Common myeloid progenitor, CD34-positive (primary cell): ENCODE results near the gene STK24.

Source experiments
- CTCF ChIA-PET: fragments of 350-600 bp; sonication (Branson Sonifier 250); formaldehyde crosslinking; loops from one replicate; lab custom pipeline; 2021; ENCODE audit warnings: antibody characterized with exemption; lab: Charles Lee
- POLR2A ChIA-PET: fragments of 350-600 bp; sonication (Branson Sonifier 250); formaldehyde crosslinking; loops from one replicate; lab custom pipeline; 2021; ENCODE audit warnings: antibody characterized with exemption; lab: Charles Lee
- DNase-seq, 3 donors: peaks; one replicate each; pipeline versions ENCODE4 v3.0.0 to v3.0.0-alpha.2; 2013
- H3K27ac ChIP-seq, 2 experiments: 1 replicate in 1 of 2; 2 replicates in 1 of 2; pipeline ENCODE4 v1.7.0; 2013; ENCODE audit warnings: inconsistent platforms in 2 of 2, low read length in 2 of 2, mild to moderate bottlenecking in 2 of 2, low read depth in 1 of 2, moderate library complexity in 1 of 2; ENCODE audit not compliant: severe bottlenecking in 2 of 2, insufficient read depth in 1 of 2, poor library complexity in 1 of 2
- H3K27me3 ChIP-seq, 5 experiments: replicated peaks in 2 of 5; 1 replicate in 3 of 5; 2 replicates in 2 of 5; pipeline versions ENCODE4 v1.6.1 to v1.7.0; 2013; ENCODE audit warnings: low read length in 4 of 5, mild to moderate bottlenecking in 2 of 5, moderate library complexity in 2 of 5, inconsistent platforms in 1 of 5; ENCODE audit not compliant: insufficient read depth in 5 of 5, control insufficient read depth in 4 of 5
- H3K36me3 ChIP-seq, 4 experiments: 1 replicate in 2 of 4; 2 replicates in 2 of 4; pipeline versions ENCODE4 v1.6.1 to v1.7.0; 2013; ENCODE audit warnings: low read length in 3 of 4, control low read depth in 1 of 4, mild to moderate bottlenecking in 1 of 4; ENCODE audit not compliant: control insufficient read depth in 4 of 4, insufficient read depth in 4 of 4
- H3K4me1 ChIP-seq, 4 experiments: 1 replicate in 3 of 4; 2 replicates in 1 of 4; pipeline versions ENCODE4 v1.6.1 to v1.7.1; 2013; ENCODE audit warnings: low read length in 3 of 4, mild to moderate bottlenecking in 3 of 4, control low read depth in 1 of 4, inconsistent platforms in 1 of 4, moderate library complexity in 1 of 4; ENCODE audit not compliant: control insufficient read depth in 4 of 4, insufficient read depth in 4 of 4; ENCODE audit errors: control extremely low read depth in 1 of 4
- H3K4me3 ChIP-seq, 7 experiments: 1 replicate in 4 of 7; 2 replicates in 3 of 7; pipeline versions ENCODE4 v1.5.1 to v1.7.0; 2013; ENCODE audit warnings: mild to moderate bottlenecking in 7 of 7, low read length in 6 of 7, moderate library complexity in 6 of 7, inconsistent platforms in 2 of 7, low read depth in 2 of 7, control low read depth in 1 of 7; ENCODE audit not compliant: insufficient read depth in 4 of 7, control insufficient read depth in 1 of 7; ENCODE audit errors: extremely low read depth in 1 of 7
- H3K9me3 ChIP-seq, 5 experiments: 1 replicate in 4 of 5; 2 replicates in 1 of 5; pipeline versions ENCODE4 v1.6.1 to v1.7.1; 2013; ENCODE audit warnings: low read length in 4 of 5, mild to moderate bottlenecking in 2 of 5, inconsistent platforms in 1 of 5, low read depth in 1 of 5, moderate library complexity in 1 of 5; ENCODE audit not compliant: control insufficient read depth in 4 of 5, insufficient read depth in 2 of 5; ENCODE audit errors: control extremely low read depth in 1 of 5
- WGBS: methylation state at CpG from one replicate; pipeline ENCODE4 v1.1.5; 2013; ENCODE audit not compliant: insufficient coverage; 5-methylcytosine and 5-hydroxymethylcytosine counted together

STK24 gene

GRCh38 chr13:98504029-98504351 is 72.9 kb downstream of the STK24 start:
- Histone ChIP-seq H3K27ac (no peak overlapping the region), H3K27me3 (no peaks in the 10 kb centered on the region), H3K9me3 (no peaks in the 10 kb centered on the region), H3K36me3 (peaks cover 0 to 16% (median 5%) of the 10 kb centered on the region in 4 experiments), H3K4me1 (peaks cover 19 to 65% (median 38%) of the 10 kb centered on the region in 4 experiments), H3K4me3 (no peak overlapping the region)
- no peak for DNase-seq
- 67% methylated on average over 1 of the region's 1 CpG for WGBS
- ChIA-PET CTCF (interaction anchor here (0.6 to 1.4 kb wide), 3 partner anchors 18 to 51 kb away, joined by 3 to 5 read pairs (median 3); no protein-coding TSS in a partner anchor), POLR2A (interaction anchor here (1.1 kb wide), 1 partner anchor 9 kb away, joined by 3 read pairs; no protein-coding TSS in a partner anchor)

- Histone ChIP-seq H3K9me3 (peaks cover 0 to 2% (median 0%) of the 10 kb centered on the region in 5 experiments), H3K27me3 (no peaks in the 10 kb centered on the region), H3K4me1 (peaks cover 13 to 60% (median 32%) of the 10 kb centered on the region in 4 experiments), H3K36me3 (peaks cover 0 to 19% (median 8%) of the 10 kb centered on the region in 4 experiments), H3K27ac (no peak overlapping the region), H3K4me3 (no peak overlapping the region)
- no peak for DNase-seq
- ChIA-PET CTCF (interaction anchor here (0.6 to 1.4 kb wide), 4 partner anchors 13 to 52 kb away, joined by 3 to 5 read pairs (median 4); no protein-coding TSS in a partner anchor), POLR2A (interaction anchor here (1.1 kb wide), 1 partner anchor 8 kb away, joined by 3 read pairs; no protein-coding TSS in a partner anchor)
- 100% methylated on average over 4 of the region's 10 CpGs for WGBS
Measured at GRCh38 chr13:98503175-98504028, 73.5 kb downstream of the STK24 start.

- Histone ChIP-seq H3K4me1 (peaks cover 0 to 48% (median 11%) of the 10 kb centered on the region in 4 experiments), H3K27me3 (no peaks in the 10 kb centered on the region), H3K4me3 (no peak overlapping the region), H3K36me3 (peaks cover 0 to 19% (median 10%) of the 10 kb centered on the region in 4 experiments), H3K27ac (no peak overlapping the region), H3K9me3 (peaks cover 0 to 3% (median 0%) of the 10 kb centered on the region in 5 experiments)
- CTCF ChIA-PET, result no interaction called here
- WGBS, result 88% methylated on average over 4 of the region's 10 CpGs
- DNase-seq, result no peak
- POLR2A ChIA-PET, result no interaction called here
Measured at GRCh38 chr13:98500963-98501421, 75.9 kb downstream of the STK24 start.

- no peak overlapping the region for H3K27ac ChIP-seq
- 96% methylated on average over 4 of the region's 8 CpGs for WGBS
- H3K36me3 ChIP-seq, result peaks cover 0 to 22% (median 9%) of the 10 kb centered on the region in 4 experiments
- peaks cover 0 to 3% (median 0%) of the 10 kb centered on the region in 5 experiments for H3K9me3 ChIP-seq
- ChIA-PET CTCF (interaction anchor here (1.1 kb wide), 2 partner anchors 8 to 9 kb away, joined by 3 to 5 read pairs; no protein-coding TSS in a partner anchor), POLR2A (no interaction called here)
- no peaks in the 10 kb centered on the region for H3K27me3 ChIP-seq
- peaks cover 0 to 14% (median 2%) of the 10 kb centered on the region in 4 experiments for H3K4me1 ChIP-seq
- no peak for DNase-seq
- no peak overlapping the region for H3K4me3 ChIP-seq
Measured at GRCh38 chr13:98496966-98497365, 79.9 kb downstream of the STK24 start.

GRCh38 chr13:98496479-98496791 is 80.5 kb downstream of the STK24 start:
- H3K27ac ChIP-seq, result no peak overlapping the region
- no peak overlapping the region for H3K4me3 ChIP-seq
- no peaks in the 10 kb centered on the region for H3K27me3 ChIP-seq
- 100% methylated on average over 2 of the region's 3 CpGs for WGBS
- H3K4me1 ChIP-seq, result peaks cover 0 to 13% (median 4%) of the 10 kb centered on the region in 4 experiments
- ChIA-PET CTCF (interaction anchor here (1.1 to 1.3 kb wide), 2 partner anchors 9 to 13 kb away, joined by 4 to 5 read pairs; no protein-coding TSS in a partner anchor), POLR2A (no interaction called here)
- no peak for DNase-seq
- peaks cover 0 to 22% (median 9%) of the 10 kb centered on the region in 4 experiments for H3K36me3 ChIP-seq
- H3K9me3 ChIP-seq, result peaks cover 0 to 3% (median 0%) of the 10 kb centered on the region in 5 experiments

- Histone ChIP-seq H3K4me1 (peaks cover 3 to 14% (median 9%) of the 10 kb centered on the region in 4 experiments), H3K27ac (no peak overlapping the region), H3K4me3 (no peak overlapping the region), H3K9me3 (peaks cover 0 to 3% (median 0%) of the 10 kb centered on the region in 5 experiments), H3K27me3 (no peaks in the 10 kb centered on the region), H3K36me3 (peaks cover 0 to 22% (median 9%) of the 10 kb centered on the region in 4 experiments)
- POLR2A ChIA-PET, result interaction anchor here (1.3 kb wide), 1 partner anchor 8 kb away, joined by 3 read pairs; no protein-coding TSS in a partner anchor
- WGBS, result 96% methylated on average over 10 of the region's 15 CpGs
- DNase-seq, result no peak
- CTCF ChIA-PET, result interaction anchor here (1.1 to 2.6 kb wide), 3 partner anchors 9 to 13 kb away, joined by 4 to 6 read pairs (median 5); no protein-coding TSS in a partner anchor
Measured at GRCh38 chr13:98495627-98496478, 81.1 kb downstream of the STK24 start.
